G401.6 (cell line): Measurements from ENCODE around the gene IQCE.
"Not testable (repeated sequence)": the region's sequence is repeated elsewhere in the genome, so short reads cannot be mapped to it uniquely, and the experiment has no call there.

Experiments
- FAIRE-seq: peaks from 2 replicates; lab custom pipeline; 2012; peaks lifted over from hg19 to GRCh38; lab: Jason Lieb, UNC

IQCE gene

GRCh38 chr7:2554661-2555111 lies 4.1 kb upstream of the IQCE start:
- FAIRE-seq = no peak

GRCh38 chr7:2555121-2556052 lies 3.4 kb upstream of the IQCE start, which contains the start of gene BRAT1:
Gene BRAT1, minus strand, starts transcription at chr7:2555524. Its CDS starts 1,093 bp downstream, at chr7:2554431.
- FAIRE-seq = peak; percentile 96

- no peak for FAIRE-seq
Measured at GRCh38 chr7:2559283-2559950, 638 bp downstream of the IQCE start.

- not testable (repeated sequence) for FAIRE-seq
Measured at GRCh38 chr7:2563955-2564354, 5.2 kb downstream of the IQCE start.

GRCh38 chr7:2564970-2565540 lies 6.3 kb downstream of the IQCE start:
- no peak for FAIRE-seq

GRCh38 chr7:2566348-2566889 lies 7.6 kb downstream of the IQCE start:
- FAIRE-seq = no peak

- FAIRE-seq = no peak
Measured at GRCh38 chr7:2566890-2567678, 8.3 kb downstream of the IQCE start.

GRCh38 chr7:2567679-2568278 lies 9.0 kb downstream of the IQCE start:
- no peak for FAIRE-seq

GRCh38 chr7:2568521-2569223 lies 9.9 kb downstream of the IQCE start:
- no peak for FAIRE-seq

GRCh38 chr7:2569421-2569820 lies 10.6 kb downstream of the IQCE start:
- FAIRE-seq = no peak

GRCh38 chr7:2570021-2570420 lies 11.2 kb downstream of the IQCE start:
- no peak for FAIRE-seq

- no peak for FAIRE-seq
Measured at GRCh38 chr7:2571409-2571808, 12.6 kb downstream of the IQCE start.

GRCh38 chr7:2572101-2572842 lies 13.5 kb downstream of the IQCE start:
- FAIRE-seq = no peak

- no peak for FAIRE-seq
Measured at GRCh38 chr7:2573761-2574160, 15.0 kb downstream of the IQCE start.

GRCh38 chr7:2575046-2575732 lies 16.4 kb downstream of the IQCE start:
- FAIRE-seq = no peak

GRCh38 chr7:2575733-2576340 lies 17.1 kb downstream of the IQCE start:
- FAIRE-seq = no peak

GRCh38 chr7:2576742-2577491 lies 18.1 kb downstream of the IQCE start:
- no peak for FAIRE-seq
